ENCODE data around the gene NELL2.

DNA sequence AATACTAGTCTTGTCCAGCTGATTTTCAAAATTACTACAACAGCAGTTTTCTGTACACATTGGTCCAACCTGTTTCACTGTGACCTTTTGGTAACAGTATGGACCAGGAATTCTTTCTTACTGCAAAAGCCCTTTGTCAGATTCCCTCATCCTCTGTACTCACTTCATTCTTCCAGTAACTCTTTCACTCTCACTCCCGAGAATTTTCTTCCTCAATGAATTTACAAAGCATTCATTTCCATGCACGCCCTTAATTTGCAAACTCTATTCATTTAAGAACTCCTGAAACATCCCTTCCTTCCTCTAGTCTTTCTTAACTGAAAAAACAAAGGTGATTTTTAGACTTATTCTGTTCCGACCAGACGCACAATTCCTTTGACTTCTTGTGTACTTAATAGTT lies 238.2 kb downstream of the NELL2 start:
- no peak for TF ChIP-seq GABPA (IDR thresholded peaks at IDR 0.05; ENCODE audit: low read depth)
- TF ChIP-seq, protein P1, sequence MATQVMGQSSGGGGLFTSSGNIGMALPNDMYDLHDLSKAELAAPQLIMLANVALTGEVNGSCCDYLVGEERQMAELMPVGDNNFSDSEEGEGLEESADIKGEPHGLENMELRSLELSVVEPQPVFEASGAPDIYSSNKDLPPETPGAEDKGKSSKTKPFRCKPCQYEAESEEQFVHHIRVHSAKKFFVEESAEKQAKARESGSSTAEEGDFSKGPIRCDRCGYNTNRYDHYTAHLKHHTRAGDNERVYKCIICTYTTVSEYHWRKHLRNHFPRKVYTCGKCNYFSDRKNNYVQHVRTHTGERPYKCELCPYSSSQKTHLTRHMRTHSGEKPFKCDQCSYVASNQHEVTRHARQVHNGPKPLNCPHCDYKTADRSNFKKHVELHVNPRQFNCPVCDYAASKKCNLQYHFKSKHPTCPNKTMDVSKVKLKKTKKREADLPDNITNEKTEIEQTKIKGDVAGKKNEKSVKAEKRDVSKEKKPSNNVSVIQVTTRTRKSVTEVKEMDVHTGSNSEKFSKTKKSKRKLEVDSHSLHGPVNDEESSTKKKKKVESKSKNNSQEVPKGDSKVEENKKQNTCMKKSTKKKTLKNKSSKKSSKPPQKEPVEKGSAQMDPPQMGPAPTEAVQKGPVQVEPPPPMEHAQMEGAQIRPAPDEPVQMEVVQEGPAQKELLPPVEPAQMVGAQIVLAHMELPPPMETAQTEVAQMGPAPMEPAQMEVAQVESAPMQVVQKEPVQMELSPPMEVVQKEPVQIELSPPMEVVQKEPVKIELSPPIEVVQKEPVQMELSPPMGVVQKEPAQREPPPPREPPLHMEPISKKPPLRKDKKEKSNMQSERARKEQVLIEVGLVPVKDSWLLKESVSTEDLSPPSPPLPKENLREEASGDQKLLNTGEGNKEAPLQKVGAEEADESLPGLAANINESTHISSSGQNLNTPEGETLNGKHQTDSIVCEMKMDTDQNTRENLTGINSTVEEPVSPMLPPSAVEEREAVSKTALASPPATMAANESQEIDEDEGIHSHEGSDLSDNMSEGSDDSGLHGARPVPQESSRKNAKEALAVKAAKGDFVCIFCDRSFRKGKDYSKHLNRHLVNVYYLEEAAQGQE (IDR thresholded peaks at IDR 0.05; ENCODE audit: low read depth, low read length): no peak
- TF ChIP-seq EP300 (IDR thresholded peaks at IDR 0.05; ENCODE audit: borderline replicate concordance in 1 of 2, low read depth in 1 of 2, low read length in 1 of 2): no peak
- TF ChIP-seq, protein P2, sequence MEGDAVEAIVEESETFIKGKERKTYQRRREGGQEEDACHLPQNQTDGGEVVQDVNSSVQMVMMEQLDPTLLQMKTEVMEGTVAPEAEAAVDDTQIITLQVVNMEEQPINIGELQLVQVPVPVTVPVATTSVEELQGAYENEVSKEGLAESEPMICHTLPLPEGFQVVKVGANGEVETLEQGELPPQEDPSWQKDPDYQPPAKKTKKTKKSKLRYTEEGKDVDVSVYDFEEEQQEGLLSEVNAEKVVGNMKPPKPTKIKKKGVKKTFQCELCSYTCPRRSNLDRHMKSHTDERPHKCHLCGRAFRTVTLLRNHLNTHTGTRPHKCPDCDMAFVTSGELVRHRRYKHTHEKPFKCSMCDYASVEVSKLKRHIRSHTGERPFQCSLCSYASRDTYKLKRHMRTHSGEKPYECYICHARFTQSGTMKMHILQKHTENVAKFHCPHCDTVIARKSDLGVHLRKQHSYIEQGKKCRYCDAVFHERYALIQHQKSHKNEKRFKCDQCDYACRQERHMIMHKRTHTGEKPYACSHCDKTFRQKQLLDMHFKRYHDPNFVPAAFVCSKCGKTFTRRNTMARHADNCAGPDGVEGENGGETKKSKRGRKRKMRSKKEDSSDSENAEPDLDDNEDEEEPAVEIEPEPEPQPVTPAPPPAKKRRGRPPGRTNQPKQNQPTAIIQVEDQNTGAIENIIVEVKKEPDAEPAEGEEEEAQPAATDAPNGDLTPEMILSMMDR (IDR thresholded peaks at IDR 0.05): no peak
- no peak for TF ChIP-seq SMC3 (IDR thresholded peaks at IDR 0.05; ENCODE audit: low read depth, low read length)
- no peak for TF ChIP-seq FOXM1 (IDR thresholded peaks at IDR 0.05; ENCODE audit: low read depth)
- no peak for TF ChIP-seq POLR2AphosphoS5 (IDR thresholded peaks at IDR 0.05; ENCODE audit: low read depth, low read length)
- no peak for TF ChIP-seq RAD21 (IDR thresholded peaks at IDR 0.05; ENCODE audit: low read length)
- no peak for TF ChIP-seq RFX5 (IDR thresholded peaks at IDR 0.05; ENCODE audit: low read length)
- TF ChIP-seq ELF1 (IDR thresholded peaks at IDR 0.05): no peak

Measured in SK-N-SH (cell line).